A673 (cell line): Measurements from ENCODE around the gene ZXDB. TPM values are rescaled to one million over a fixed set of nuclear protein-coding genes. Genes with fewer than 3 reads are reported as not detected.
A peak's percentile ranks its signal among the peaks of the same experiment; 100 is the strongest.

Source experiments
- BruUV-seq: library from RNA; stranded (reverse); fragments of 400-500 nt; replicated peaks from 2 replicates; lab custom pipeline; 2021; lab: Mats Ljungman, UMichigan
- CTCF ChIA-PET: fragments of 300-600 bp; sonication (Branson Sonifier 250); formaldehyde crosslinking; loops from one replicate; lab custom pipeline; 2022; ENCODE audit warnings: antibody characterized with exemption; lab: Charles Lee
- POLR2A ChIA-PET: fragments of 300-600 bp; sonication (Branson Sonifier 250); formaldehyde crosslinking; loops from one replicate; lab custom pipeline; 2022; ENCODE audit warnings: antibody characterized with exemption; ENCODE audit not compliant: low non-redundant PET; lab: Charles Lee
- DNase-seq: peaks from one replicate; pipeline ENCODE4 v3.0.0-alpha.2; 2015; ENCODE audit warnings: low spot score
- H3K27ac ChIP-seq: fragments of 200-600 bp; sonication (generic); 2 replicates; pipeline ENCODE4 v1.5.1; 2016; ENCODE audit warnings: mixed run types, low read depth, mild to moderate bottlenecking, mixed read lengths, antibody characterized with exemption, low read length; ENCODE audit not compliant: poor library complexity, severe bottlenecking
- H3K27me3 ChIP-seq: fragments of 200-600 bp; sonication (generic); replicated peaks from 2 replicates; pipeline ENCODE4 v1.6.1; 2017; ENCODE audit warnings: mixed run types, low read depth, mild to moderate bottlenecking, mixed read lengths, antibody characterized with exemption, low read length; ENCODE audit not compliant: insufficient read depth, poor library complexity
- H3K36me3 ChIP-seq: fragments of 200-600 bp; sonication (generic); 2 replicates; pipeline ENCODE4 v1.6.1; 2016; ENCODE audit warnings: mixed run types, mild to moderate bottlenecking, mixed read lengths, antibody characterized with exemption, low read length; ENCODE audit not compliant: insufficient read depth, poor library complexity, severe bottlenecking
- H3K4me1 ChIP-seq: fragments of 200-600 bp; sonication (generic); 2 replicates; pipeline ENCODE4 v1.6.1; 2017; ENCODE audit warnings: mixed run types, mild to moderate bottlenecking, mixed read lengths, antibody characterized with exemption, low read length; ENCODE audit not compliant: insufficient read depth, poor library complexity, severe bottlenecking
- H3K4me3 ChIP-seq: fragments of 200-600 bp; sonication (generic); 2 replicates; pipeline ENCODE4 v1.5.1; 2016; ENCODE audit warnings: low read depth, mixed run types, mild to moderate bottlenecking, mixed read lengths, low read length; ENCODE audit not compliant: poor library complexity, severe bottlenecking
- H3K9me3 ChIP-seq: fragments of 200-600 bp; sonication (generic); 2 replicates; pipeline ENCODE4 v1.6.1; 2016; ENCODE audit warnings: mixed run types, low read depth, mild to moderate bottlenecking, mixed read lengths, antibody characterized with exemption, low read length; ENCODE audit not compliant: poor library complexity, severe bottlenecking
- EZH2 ChIP-seq: fragments of 200-600 bp; sonication (generic); IDR thresholded peaks from 2 replicates; pipeline ENCODE4 v1.6.1; 2017; ENCODE audit warnings: borderline replicate concordance, low read depth, mild to moderate bottlenecking, mixed read lengths, antibody characterized with exemption, low read length; ENCODE audit not compliant: poor library complexity, severe bottlenecking
- intact Hi-C: fragments of 100-400 bp; cut with micrococcal nuclease; formaldehyde crosslinking; loops from one replicate; pipeline ENCODE4 v1.10.0; 2022; ENCODE audit not compliant: unreplicated experiment
- total RNA-seq: library from RNA; stranded (reverse); gene quantifications from 2 replicates; pipeline ENCODE4 v1.2.3, GENCODE V29; 2021
- TF ChIP-seq, protein P1 (sequence below): fragments of 300-800, 200-600 bp; sonication (generic); conservative IDR thresholded peaks from 2 replicates; pipeline ENCODE4 v1.5.1; 2017; ENCODE audit warnings: low read depth, mild to moderate bottlenecking, antibody characterized with exemption, low read length, moderate library complexity, mixed read lengths

ZXDB gene
- total RNA-seq, 1 experiment from 2014 or later: 8.5 TPM

- H3K4me1 ChIP-seq: peaks cover 9% of the 10 kb centered on the region
- intact Hi-C loops: loop anchor here (10.0 kb wide), 1 partner anchor 219 kb away; no protein-coding TSS in a partner anchor
- ChIA-PET POLR2A (no interaction called here), CTCF (no interaction called here)
- peak; percentile 24 for DNase-seq
- no peaks in the 10 kb centered on the region for H3K27me3 ChIP-seq
- H3K9me3 ChIP-seq: no peaks in the 10 kb centered on the region
- no peak overlapping the region for H3K27ac ChIP-seq
- TF ChIP-seq, protein P1, sequence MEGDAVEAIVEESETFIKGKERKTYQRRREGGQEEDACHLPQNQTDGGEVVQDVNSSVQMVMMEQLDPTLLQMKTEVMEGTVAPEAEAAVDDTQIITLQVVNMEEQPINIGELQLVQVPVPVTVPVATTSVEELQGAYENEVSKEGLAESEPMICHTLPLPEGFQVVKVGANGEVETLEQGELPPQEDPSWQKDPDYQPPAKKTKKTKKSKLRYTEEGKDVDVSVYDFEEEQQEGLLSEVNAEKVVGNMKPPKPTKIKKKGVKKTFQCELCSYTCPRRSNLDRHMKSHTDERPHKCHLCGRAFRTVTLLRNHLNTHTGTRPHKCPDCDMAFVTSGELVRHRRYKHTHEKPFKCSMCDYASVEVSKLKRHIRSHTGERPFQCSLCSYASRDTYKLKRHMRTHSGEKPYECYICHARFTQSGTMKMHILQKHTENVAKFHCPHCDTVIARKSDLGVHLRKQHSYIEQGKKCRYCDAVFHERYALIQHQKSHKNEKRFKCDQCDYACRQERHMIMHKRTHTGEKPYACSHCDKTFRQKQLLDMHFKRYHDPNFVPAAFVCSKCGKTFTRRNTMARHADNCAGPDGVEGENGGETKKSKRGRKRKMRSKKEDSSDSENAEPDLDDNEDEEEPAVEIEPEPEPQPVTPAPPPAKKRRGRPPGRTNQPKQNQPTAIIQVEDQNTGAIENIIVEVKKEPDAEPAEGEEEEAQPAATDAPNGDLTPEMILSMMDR: no peak
- no peak for TF ChIP-seq EZH2
- H3K36me3 ChIP-seq: no peaks in the 10 kb centered on the region
- H3K4me3 ChIP-seq: peak overlapping the region; percentile 25
- no TSS peak for BruUV-seq
These were observed 3.6 kb downstream of the ZXDB start for GRCh38 chrX:57595381-57595811.

GRCh38 chrX:57596109-57596508, 4.3 kb downstream of the ZXDB start:
- ChIA-PET CTCF (no interaction called here), POLR2A (no interaction called here)
- no peak for DNase-seq
- TF ChIP-seq, protein P1: no peak
- TF ChIP-seq EZH2: no peak
- Histone ChIP-seq H3K27me3 (no peaks in the 10 kb centered on the region), H3K4me3 (peak overlapping the region; percentile 25), H3K9me3 (no peaks in the 10 kb centered on the region), H3K36me3 (no peaks in the 10 kb centered on the region), H3K4me1 (peaks cover 9% of the 10 kb centered on the region), H3K27ac (peak overlapping the region; percentile 28)
- BruUV-seq: no TSS peak
- intact Hi-C loops: loop anchor here (10.0 kb wide), 1 partner anchor 219 kb away; no protein-coding TSS in a partner anchor

DNA sequence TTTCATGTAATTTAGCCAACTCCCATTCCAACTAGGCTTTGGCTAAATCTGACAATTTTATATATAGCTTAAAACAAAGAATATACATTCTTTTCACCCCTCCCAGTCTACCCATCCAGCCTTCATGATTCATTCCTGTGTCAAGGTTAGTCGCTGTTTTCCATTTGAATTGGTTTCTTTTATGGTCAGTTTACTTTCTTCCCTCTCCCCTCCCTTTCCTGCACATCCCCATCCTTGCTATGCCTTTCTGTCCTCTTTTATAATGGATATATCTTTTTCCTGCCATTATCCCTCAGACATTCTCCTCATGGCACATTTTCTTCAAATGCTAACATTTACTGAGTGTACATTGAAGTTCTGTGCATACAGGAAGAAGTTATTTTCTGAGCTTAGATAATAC, 4.7 kb downstream of the ZXDB start:
- no peak overlapping the region for H3K4me3 ChIP-seq
- H3K27ac ChIP-seq: no peak overlapping the region
- ChIA-PET POLR2A (no interaction called here), CTCF (no interaction called here)
- BruUV-seq: no TSS peak
- H3K36me3 ChIP-seq: no peaks in the 10 kb centered on the region
- no peaks in the 10 kb centered on the region for H3K27me3 ChIP-seq
- H3K9me3 ChIP-seq: no peaks in the 10 kb centered on the region
- peaks cover 9% of the 10 kb centered on the region for H3K4me1 ChIP-seq
- TF ChIP-seq, protein P1: no peak
- TF ChIP-seq EZH2: no peak
- intact Hi-C loops: loop anchor here (10.0 kb wide), 1 partner anchor 218 kb away; no protein-coding TSS in a partner anchor
- DNase-seq: no peak
